Measurements from ENCODE around the gene PCGF3. TPM values are rescaled to one million over a fixed set of nuclear protein-coding genes. Genes with fewer than 3 reads are reported as not detected.

PCGF3 gene
- total RNA-seq, 1 experiment from 2014 or later = 83.9 TPM

DNA sequence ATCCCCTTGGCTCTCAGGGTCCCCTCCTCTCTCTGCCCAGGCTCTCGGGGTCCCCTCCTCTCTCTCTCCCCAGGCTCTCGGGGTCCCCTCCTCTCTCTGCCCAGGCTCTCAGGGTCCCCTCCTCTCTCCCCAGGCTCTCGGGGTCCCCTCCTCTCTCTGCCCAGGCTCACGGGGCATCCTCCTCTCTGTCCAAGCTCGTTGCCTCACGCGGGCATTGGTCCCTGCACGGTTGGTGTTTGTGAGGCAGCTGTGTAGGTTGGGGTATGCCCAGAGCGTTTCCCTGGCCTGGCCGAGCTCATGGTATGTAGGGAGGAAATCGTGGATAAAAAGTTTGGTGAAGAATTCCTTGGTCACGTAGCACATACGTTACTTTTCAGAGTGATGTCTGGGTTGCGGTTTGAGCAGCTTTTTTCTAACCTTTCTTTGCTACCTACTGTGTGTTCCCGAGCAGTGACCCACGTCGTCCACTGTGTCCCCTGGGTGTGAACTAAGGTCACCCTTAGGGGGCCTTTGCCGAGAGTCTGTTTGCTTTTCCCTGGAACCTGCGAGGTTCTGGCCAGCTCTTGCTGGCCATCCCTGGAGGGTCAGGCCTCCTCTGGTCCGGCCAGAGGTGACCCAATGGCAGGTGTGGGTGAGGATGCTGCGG lies 36.6 kb downstream of the PCGF3 start:
- CTCF ChIA-PET = interaction anchor here (0.7 to 1.0 kb wide), 2 partner anchors 10 to 59 kb away, joined by 3 read pairs; no protein-coding TSS in a partner anchor

DNA sequence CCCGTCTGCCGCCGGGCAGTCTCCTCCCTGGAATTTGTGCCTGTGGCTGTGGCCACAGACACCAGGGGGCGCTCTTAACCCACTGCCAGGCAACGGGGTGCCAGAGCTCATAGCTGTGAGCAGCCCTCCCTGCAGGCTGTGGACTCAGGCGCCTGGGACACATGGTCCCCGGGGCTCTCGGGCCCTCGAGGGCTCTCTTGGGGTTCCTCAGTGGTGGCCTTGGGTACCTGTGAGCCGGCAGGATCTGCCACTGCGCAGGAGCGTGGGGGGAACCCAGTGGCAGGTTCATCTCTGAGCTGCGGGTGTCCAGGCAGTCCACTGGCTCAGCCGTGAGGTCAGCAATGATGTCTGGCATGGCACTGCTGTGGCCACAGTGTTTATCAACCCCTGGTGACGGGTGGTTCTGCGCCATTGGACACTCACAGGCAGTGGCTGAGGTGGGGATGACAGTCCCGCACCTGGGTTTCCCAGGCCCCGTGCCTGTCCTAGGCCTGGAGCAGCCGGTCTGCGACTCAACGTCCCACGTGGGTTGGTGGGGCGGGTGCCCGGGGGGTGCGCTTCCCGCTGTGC lies 37.2 kb downstream of the PCGF3 start:
- ChIA-PET CTCF (interaction anchor here (0.7 to 1.0 kb wide), 2 partner anchors 9 to 59 kb away, joined by 3 read pairs; no protein-coding TSS in a partner anchor), POLR2A (ENCODE audit: low non-redundant PET) (no interaction called here)
- intact Hi-C loops (cut with micrococcal nuclease; ENCODE audit: unreplicated experiment) = loop anchor here (10.0 kb wide), 1 partner anchor 242 kb away; the partner anchor contains the start of gene IDUA
- Histone ChIP-seq H3K36me3 (ENCODE audit: insufficient read depth, low read length, poor library complexity, severe bottlenecking) (peaks cover 31% of the 10 kb centered on the region), H3K9me3 (ENCODE audit: low read depth, low read length, poor library complexity, severe bottlenecking) (no peaks in the 10 kb centered on the region), H3K4me1 (ENCODE audit: insufficient read depth, low read length, poor library complexity, severe bottlenecking) (peaks cover 5% of the 10 kb centered on the region), H3K27ac (ENCODE audit: low read depth, low read length, poor library complexity, severe bottlenecking) (no peak overlapping the region), H3K4me3 (ENCODE audit: low read depth, low read length, poor library complexity, severe bottlenecking) (no peak overlapping the region), H3K27me3 (replicated peaks; ENCODE audit: insufficient read depth, low read depth, low read length, poor library complexity) (no peaks in the 10 kb centered on the region)
- no peak for TF ChIP-seq EZH2 (IDR thresholded peaks at IDR 0.05; ENCODE audit: borderline replicate concordance, low read depth, low read length, poor library complexity, severe bottlenecking)
- TF ChIP-seq, protein P1, sequence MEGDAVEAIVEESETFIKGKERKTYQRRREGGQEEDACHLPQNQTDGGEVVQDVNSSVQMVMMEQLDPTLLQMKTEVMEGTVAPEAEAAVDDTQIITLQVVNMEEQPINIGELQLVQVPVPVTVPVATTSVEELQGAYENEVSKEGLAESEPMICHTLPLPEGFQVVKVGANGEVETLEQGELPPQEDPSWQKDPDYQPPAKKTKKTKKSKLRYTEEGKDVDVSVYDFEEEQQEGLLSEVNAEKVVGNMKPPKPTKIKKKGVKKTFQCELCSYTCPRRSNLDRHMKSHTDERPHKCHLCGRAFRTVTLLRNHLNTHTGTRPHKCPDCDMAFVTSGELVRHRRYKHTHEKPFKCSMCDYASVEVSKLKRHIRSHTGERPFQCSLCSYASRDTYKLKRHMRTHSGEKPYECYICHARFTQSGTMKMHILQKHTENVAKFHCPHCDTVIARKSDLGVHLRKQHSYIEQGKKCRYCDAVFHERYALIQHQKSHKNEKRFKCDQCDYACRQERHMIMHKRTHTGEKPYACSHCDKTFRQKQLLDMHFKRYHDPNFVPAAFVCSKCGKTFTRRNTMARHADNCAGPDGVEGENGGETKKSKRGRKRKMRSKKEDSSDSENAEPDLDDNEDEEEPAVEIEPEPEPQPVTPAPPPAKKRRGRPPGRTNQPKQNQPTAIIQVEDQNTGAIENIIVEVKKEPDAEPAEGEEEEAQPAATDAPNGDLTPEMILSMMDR (conservative IDR thresholded peaks at IDR 0.05; ENCODE audit: low read depth, low read length) = peak; percentile 93
- BruUV-seq (replicated peaks) = no TSS peak
- peak; percentile 85 for DNase-seq (ENCODE audit: low spot score)

More for the DNA sequence above, 36.6 kb downstream of the PCGF3 start:
- no TSS peak for BruUV-seq (replicated peaks)
- H3K36me3 ChIP-seq (ENCODE audit: insufficient read depth, low read length, poor library complexity, severe bottlenecking) = peaks cover 35% of the 10 kb centered on the region
- peaks cover 5% of the 10 kb centered on the region for H3K4me1 ChIP-seq (ENCODE audit: insufficient read depth, low read length, poor library complexity, severe bottlenecking)
- no peaks in the 10 kb centered on the region for H3K27me3 ChIP-seq (replicated peaks; ENCODE audit: insufficient read depth, low read depth, low read length, poor library complexity)
- TF ChIP-seq, protein P1 (conservative IDR thresholded peaks at IDR 0.05; ENCODE audit: low read depth, low read length) = no peak
- TF ChIP-seq EZH2 (IDR thresholded peaks at IDR 0.05; ENCODE audit: borderline replicate concordance, low read depth, low read length, poor library complexity, severe bottlenecking) = no peak
- H3K27ac ChIP-seq (ENCODE audit: low read depth, low read length, poor library complexity, severe bottlenecking) = no peak overlapping the region
- intact Hi-C loops (cut with micrococcal nuclease; ENCODE audit: unreplicated experiment) = loop anchor here (10.0 kb wide), 1 partner anchor 243 kb away; the partner anchor contains the start of gene IDUA
- H3K9me3 ChIP-seq (ENCODE audit: low read depth, low read length, poor library complexity, severe bottlenecking) = no peaks in the 10 kb centered on the region
- H3K4me3 ChIP-seq (ENCODE audit: low read depth, low read length, poor library complexity, severe bottlenecking) = no peak overlapping the region
- no peak for DNase-seq (ENCODE audit: low spot score)
- POLR2A ChIA-PET (ENCODE audit: low non-redundant PET) = interaction anchor here (0.7 kb wide), 1 partner anchor 423 kb away, joined by 4 read pairs; no protein-coding TSS in a partner anchor

DNA sequence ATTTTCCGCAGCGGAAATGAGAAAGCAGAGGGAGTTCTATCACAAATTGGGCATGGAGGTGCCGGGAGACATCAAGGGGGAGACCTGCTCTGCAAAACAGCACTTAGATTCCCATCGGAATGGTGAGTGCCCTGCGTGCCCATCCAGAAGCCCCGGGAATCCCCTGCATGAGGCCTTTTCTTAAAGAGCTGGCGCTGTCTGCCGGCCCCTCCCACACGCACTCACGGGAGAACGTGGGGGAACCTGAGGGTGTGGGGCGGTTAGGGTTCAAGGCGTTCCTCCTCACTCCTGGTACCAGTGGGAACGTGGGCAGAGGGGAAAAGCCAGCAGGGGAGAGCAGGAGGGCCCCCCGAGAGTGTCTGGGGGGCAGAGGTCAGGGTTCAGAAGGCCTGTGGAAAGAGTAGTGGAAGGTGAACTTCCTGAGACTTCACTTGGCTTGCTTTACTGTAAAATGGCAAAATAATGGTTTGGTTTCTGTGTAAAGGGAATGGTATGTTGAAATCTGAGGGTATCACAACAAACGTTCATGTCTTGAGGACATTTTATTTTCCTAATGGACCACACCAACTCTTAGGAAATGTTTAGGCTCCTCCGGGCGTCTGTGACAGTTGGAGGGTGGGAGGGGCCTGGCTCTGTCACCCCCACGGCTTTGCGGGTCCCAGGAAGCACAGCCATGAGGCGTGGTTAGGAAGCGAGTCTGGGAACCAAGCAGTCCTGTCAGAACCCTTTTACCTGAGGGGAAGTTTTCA lies 38.0 kb downstream of the PCGF3 start:
- POLR2A ChIA-PET (ENCODE audit: low non-redundant PET) = no interaction called here
- BruUV-seq (replicated peaks) = no TSS peak
- H3K4me1 ChIP-seq (ENCODE audit: insufficient read depth, low read length, poor library complexity, severe bottlenecking) = peaks cover 5% of the 10 kb centered on the region
- H3K9me3 ChIP-seq (ENCODE audit: low read depth, low read length, poor library complexity, severe bottlenecking) = no peaks in the 10 kb centered on the region
- H3K36me3 ChIP-seq (ENCODE audit: insufficient read depth, low read length, poor library complexity, severe bottlenecking) = peaks cover 32% of the 10 kb centered on the region
- CTCF ChIA-PET = no interaction called here
- TF ChIP-seq, protein P1 (conservative IDR thresholded peaks at IDR 0.05; ENCODE audit: low read depth, low read length) = no peak
- no peak for TF ChIP-seq EZH2 (IDR thresholded peaks at IDR 0.05; ENCODE audit: borderline replicate concordance, low read depth, low read length, poor library complexity, severe bottlenecking)
- intact Hi-C loops (cut with micrococcal nuclease; ENCODE audit: unreplicated experiment) = loop anchor here (10.0 kb wide), 1 partner anchor 241 kb away; the partner anchor contains the start of gene IDUA
- peak; percentile 53 for DNase-seq (ENCODE audit: low spot score)
- H3K4me3 ChIP-seq (ENCODE audit: low read depth, low read length, poor library complexity, severe bottlenecking) = no peak overlapping the region
- no peaks in the 10 kb centered on the region for H3K27me3 ChIP-seq (replicated peaks; ENCODE audit: insufficient read depth, low read depth, low read length, poor library complexity)
- H3K27ac ChIP-seq (ENCODE audit: low read depth, low read length, poor library complexity, severe bottlenecking) = peak overlapping the region; percentile 29

All from A673 (cell line).